ENCODE measurements around the gene KCNAB3. TPM values are rescaled to one million over a fixed set of nuclear protein-coding genes. Genes with fewer than 3 reads are reported as not detected.

KCNAB3 gene
- total and polyA plus RNA-seq, 9 of the 15 experiments (the other 6 are each of a cell fraction or from before 2014, with no cell fraction given) = 0.03 to 2.5 (median 1.1) TPM

DNA sequence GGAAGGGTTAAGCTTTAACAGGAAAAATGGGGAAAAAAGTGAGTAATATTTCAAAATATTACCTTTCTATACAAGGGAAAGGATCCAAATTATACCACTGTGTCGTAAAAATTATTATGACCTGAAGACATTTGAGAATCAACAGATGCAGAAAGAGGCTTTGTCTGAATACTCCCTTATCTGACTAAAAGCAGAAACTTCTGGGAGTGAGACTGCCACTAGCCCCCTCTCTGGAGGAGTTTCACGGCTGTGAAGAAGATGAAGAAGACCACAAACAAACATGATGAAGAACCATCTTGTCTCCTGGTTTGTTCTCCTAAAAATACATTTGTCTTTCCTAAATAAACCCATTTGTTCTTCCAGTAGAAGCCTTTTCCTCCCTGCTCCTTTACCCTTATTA lies 31.8 kb upstream of the KCNAB3 start:
- no peak for FAIRE-seq
- no peak overlapping the region for H3K4me3 ChIP-seq
- ChIA-PET CTCF (ENCODE audit: low intra/inter-chr PET ratio) (no interaction called here), POLR2A (interaction anchor here (1.7 to 1.9 kb wide), 2 partner anchors 17 to 19 kb away, joined by 5 to 7 read pairs; no protein-coding TSS in a partner anchor)
- H3K27me3 ChIP-seq (ENCODE audit: control insufficient read depth in 2 of 2, insufficient read depth in 2 of 2, low read length in 2 of 2) = peaks cover 3 to 5% of the 10 kb centered on the region in 2 experiments; a peak in 2 of 5 replicates
- H3K79me2 ChIP-seq (ENCODE audit: control insufficient read depth, insufficient read depth, low read length) = no peaks in the 10 kb centered on the region
- no peak for DNase-seq (ENCODE audit: extremely low read depth in 1 of 4, low spot score in 3 of 4)
- 0% methylated on average over 2 of the region's 2 CpGs for WGBS (ENCODE audit: insufficient coverage, low coverage, missing lambda C conversion rate)
- no peak overlapping the region for H3K27ac ChIP-seq (ENCODE audit: extremely low read depth, low read depth, low read length)
- H3K4me1 ChIP-seq (replicated peaks in 1 of 2; ENCODE audit: control insufficient read depth in 2 of 2, insufficient read depth in 2 of 2, low read length in 2 of 2) = no peaks in the 10 kb centered on the region; a peak in 1 of 5 replicates
- in situ Hi-C loops (cut with MboI) (no loop called here), intact Hi-C loops (cut with micrococcal nuclease) (no loop called here)
- H3K4me2 ChIP-seq (ENCODE audit: insufficient read depth, low read length) = no peak overlapping the region
- H3K9me1 ChIP-seq (ENCODE audit: control insufficient read depth, insufficient read depth, low read length) = no peaks in the 10 kb centered on the region
- H4K20me1 ChIP-seq (replicated peaks; ENCODE audit: control insufficient read depth, insufficient read depth, low read length) = no peaks in the 10 kb centered on the region
- BruUV-seq (replicated peaks) = no TSS peak
- no peak for ATAC-seq
- H3K9ac ChIP-seq (ENCODE audit: insufficient read depth in 1 of 2, low read depth in 2 of 2, low read length in 2 of 2) = no peak overlapping the region
- no peaks in the 10 kb centered on the region for H3K36me3 ChIP-seq (ENCODE audit: control insufficient read depth, insufficient read depth, low read length)
- H2AFZ ChIP-seq (ENCODE audit: low read depth, low read length) = no peak overlapping the region
- no peaks in the 10 kb centered on the region for H3K9me3 ChIP-seq (replicated peaks; ENCODE audit: control insufficient read depth, insufficient read depth, low read depth, low read length)
- TF ChIP-seq, protein P1, sequence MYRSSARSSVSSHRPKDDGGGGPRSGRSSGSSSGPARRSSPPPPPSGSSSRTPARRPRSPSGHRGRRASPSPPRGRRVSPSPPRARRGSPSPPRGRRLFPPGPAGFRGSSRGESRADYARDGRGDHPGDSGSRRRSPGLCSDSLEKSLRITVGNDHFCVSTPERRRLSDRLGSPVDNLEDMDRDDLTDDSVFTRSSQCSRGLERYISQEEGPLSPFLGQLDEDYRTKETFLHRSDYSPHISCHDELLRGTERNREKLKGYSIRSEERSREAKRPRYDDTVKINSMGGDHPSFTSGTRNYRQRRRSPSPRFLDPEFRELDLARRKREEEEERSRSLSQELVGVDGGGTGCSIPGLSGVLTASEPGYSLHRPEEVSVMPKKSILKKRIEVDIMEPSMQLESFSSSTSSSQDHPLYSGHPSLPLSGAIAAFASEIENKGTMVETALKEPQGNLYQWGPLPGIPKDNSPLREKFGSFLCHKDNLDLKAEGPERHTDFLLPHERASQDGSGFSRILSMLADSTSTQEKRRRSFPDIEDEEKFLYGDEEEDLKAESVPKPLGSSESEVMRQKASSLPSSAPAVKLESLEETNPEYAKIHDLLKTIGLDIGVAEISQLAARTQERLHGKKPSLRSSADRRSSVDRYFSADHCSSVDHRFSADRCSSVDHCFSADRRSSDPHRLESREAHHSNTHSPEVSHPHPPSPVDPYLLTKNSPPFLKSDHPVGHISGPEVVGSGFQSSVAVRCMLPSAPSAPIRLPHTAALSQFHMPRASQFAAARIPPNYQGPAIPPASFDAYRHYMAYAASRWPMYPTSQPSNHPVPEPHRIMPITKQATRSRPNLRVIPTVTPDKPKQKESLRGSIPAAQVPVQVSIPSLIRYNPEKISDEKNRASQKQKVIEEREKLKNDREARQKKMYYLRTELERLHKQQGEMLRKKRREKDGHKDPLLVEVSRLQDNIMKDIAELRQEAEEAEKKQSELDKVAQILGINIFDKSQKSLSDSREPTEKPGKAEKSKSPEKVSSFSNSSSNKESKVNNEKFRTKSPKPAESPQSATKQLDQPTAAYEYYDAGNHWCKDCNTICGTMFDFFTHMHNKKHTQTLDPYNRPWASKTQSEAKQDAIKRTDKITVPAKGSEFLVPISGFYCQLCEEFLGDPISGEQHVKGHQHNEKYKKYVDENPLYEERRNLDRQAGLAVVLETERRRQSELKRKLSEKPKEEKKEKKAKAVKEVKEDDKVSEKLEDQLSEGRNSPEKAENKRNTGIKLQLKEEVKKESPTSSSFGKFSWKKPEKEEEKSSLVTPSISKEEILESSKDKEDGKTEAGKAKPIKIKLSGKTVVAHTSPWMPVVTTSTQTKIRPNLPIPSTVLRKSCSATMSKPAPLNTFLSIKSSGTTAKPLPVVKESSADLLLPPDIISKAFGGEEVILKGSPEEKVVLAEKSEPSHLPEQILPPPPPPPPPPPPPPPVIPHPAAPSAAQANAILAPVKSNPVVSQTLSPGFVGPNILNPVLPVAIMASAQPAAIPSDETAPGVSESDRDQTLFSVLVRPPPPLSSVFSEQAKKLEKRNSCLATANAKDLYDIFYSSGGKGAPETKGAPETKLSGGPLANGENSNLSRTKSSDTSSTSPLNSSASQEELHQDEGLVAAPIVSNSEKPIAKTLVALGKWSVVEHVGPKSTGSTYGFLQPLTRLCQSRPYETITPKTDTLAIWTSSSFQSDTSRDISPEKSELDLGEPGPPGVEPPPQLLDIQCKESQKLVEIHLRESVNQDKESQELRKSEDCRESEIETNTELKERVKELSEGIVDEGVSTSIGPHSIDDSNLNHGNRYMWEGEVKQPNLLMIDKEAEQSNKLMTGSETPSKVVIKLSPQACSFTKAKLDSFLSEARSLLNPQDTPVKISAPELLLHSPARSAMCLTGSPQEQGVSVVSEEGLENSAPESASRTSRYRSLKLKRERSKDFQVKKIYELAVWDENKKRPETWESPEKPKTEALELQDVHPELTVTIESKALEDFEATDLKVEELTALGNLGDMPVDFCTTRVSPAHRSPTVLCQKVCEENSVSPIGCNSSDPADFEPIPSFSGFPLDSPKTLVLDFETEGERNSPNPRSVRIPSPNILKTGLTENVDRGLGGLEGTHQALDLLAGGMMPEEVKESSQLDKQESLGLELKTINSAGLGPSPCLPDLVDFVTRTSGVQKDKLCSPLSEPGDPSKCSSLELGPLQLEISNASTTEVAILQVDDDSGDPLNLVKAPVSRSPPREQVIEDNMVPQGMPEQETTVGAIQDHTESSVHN (IDR thresholded peaks at IDR 0.05; ENCODE audit: borderline replicate concordance in 1 of 2, low read depth in 1 of 2) = no peak
- no peak for TF ChIP-seq CBX3 (IDR thresholded peaks at IDR 0.05; ENCODE audit: borderline replicate concordance in 1 of 2, low read length in 2 of 2)
- TF ChIP-seq STAT5A (IDR thresholded peaks at IDR 0.05; ENCODE audit: borderline replicate concordance, low read length) = no peak
- TF ChIP-seq MEF2D (tag; conservative IDR thresholded peaks at IDR 0.05; ENCODE audit: low read depth) = no peak
- no peak for TF ChIP-seq JUND (IDR thresholded peaks at IDR 0.05; ENCODE audit: borderline replicate concordance, low read depth, low read length)
- TF ChIP-seq JUND (tag; IDR thresholded peaks at IDR 0.05; ENCODE audit: borderline replicate concordance, low read depth, low read length) = no peak
- TF ChIP-seq HDAC1 (IDR thresholded peaks at IDR 0.05) = no peak
- no peak for TF ChIP-seq BMI1 (IDR thresholded peaks at IDR 0.05; ENCODE audit: low read length)
- TF ChIP-seq ZNF778 (CRISPR knock-in tag; IDR thresholded peaks at IDR 0.05) = no peak
- TF ChIP-seq TAF1 (IDR thresholded peaks at IDR 0.05; ENCODE audit: control insufficient read depth, extremely low read depth, insufficient read depth, low read length, severe bottlenecking) = no peak
- TF ChIP-seq FOXM1 (IDR thresholded peaks at IDR 0.05; ENCODE audit: low read depth) = no peak
- no peak for TF ChIP-seq FOXM1 (CRISPR knock-in tag; IDR thresholded peaks at IDR 0.05; ENCODE audit: low read depth)
- TF ChIP-seq ZKSCAN8 (CRISPR knock-in tag; IDR thresholded peaks at IDR 0.05) = no peak
- TF ChIP-seq ETS1 (conservative IDR thresholded peaks at IDR 0.05; ENCODE audit: control insufficient read depth, low read depth, low read length) = no peak

Data from K562 (cell line).